Iris pigment epithelial cell (primary cell): ENCODE results near the gene MSLN.

Source experiments
- DNase-seq: peaks from one replicate; pipeline ENCODE4 v3.0.0-alpha.2; 2011; ENCODE audit warnings: low read depth

Gene MSLN

DNA sequence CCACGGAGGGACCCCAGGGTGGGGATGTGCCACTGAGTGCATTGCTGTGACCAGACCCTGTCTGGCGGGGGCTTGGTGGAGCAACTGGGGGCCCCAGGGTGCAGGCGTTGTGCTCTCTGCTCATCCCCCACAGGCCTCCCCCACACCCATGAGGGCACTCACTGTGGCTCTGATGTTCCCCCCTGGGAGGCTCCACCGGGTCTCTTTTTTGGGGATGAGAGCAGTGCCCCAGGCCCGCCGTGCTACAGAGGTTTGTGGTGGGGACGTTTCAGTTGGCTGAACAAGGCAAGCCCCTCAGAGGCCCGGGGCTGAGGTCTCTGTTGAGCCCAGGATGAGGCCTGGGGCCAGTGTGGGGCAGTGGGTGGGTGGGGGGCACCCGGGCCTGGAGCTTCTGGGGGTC is 36.8 kb upstream of the MSLN start:
- DNase-seq: no peak

DNA sequence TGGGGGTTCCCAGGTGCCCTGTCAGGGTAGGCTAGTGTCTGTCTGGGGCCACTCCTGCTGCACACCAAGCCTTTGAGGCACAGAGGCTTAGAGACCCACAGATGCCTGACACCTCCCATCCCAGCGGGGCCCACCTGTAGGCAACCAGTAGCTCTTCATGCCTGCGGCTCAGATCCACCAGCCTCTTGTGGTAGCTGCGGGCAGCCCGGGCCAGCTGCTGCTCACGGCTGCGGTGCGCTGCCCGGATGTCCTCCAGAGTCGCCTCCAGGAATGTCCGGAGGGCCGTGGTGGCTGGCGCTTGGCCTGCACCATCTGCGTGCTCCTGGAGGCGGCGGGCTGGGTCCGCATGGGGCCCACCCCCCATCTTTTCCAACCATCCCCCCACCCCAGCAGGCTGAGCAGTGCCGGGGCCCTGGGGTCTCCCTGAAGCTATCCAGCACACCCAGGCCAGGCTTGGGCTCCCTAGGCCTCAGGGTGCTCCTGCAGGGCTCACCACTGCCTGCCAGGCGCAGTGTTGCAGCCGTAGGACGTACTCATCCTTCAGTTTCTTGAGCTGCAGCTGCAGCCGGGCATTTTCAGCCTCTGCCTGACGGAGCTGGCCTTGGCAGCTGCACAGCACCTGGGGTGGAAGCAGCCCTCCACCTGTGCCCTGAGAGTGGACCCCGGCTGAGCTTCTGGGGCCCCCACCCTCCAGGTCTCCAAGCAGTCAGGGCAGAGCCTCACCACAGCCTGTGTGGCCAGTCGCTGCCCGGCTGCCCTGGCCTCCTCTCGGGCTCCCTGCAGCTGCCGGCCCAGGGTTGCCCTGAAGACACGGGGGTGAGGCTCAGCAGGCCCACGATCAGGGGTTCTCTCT is 36.1 kb upstream of the MSLN start:
- DNase-seq: no peak

DNA sequence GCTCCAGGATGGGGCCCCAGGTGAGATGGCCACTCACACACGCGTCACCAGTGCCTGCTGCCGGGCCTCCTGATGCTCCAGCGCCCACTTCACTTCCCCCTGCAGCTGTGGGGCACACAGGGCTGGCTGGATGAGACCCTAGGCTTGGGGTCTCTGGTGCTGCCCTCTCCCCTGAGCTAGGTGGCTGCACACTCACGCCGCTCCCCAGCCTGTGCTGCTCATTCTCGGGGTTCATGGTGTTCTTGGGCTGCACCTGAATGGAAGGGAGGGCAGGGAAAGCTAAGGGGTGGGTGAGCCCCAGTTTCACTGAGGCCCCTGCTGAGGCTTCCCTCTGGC is 35.5 kb upstream of the MSLN start:
- DNase-seq: no peak

DNA sequence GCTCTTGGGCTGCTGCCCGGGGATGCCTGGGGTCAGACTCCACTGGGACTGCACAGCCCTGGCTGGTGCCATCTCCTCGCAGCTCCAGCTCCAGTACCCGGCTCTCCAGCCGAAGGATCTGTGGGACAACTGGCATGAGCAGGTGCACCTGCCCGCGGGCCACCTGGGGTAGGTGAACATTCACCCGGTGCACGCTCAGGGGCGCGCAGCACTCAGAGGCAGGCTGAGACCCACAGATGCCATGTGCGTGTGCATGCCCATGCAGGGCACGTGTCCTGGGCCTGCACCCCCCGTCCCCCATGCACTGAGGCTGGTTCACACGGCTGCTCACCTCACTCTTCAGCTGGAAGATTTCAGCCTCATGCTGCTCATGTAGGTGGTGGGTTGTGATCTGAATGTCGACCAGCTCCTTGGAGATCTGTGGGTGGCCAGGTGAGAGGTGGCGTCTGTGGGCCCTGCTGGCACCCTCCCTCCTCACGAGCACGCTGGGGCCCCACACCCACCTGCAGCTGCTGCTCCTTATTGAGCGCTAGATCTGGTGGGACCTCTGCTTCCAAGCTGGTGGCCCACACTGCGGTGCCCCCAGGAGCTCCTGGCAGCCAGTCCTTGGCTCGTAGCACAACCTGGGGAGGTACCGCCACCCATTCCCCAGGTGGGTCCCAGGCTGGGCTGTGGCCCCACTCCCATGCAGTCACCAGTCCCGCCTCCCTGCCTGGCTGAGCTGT is 34.9 kb upstream of the MSLN start:
- DNase-seq: no peak

DNA sequence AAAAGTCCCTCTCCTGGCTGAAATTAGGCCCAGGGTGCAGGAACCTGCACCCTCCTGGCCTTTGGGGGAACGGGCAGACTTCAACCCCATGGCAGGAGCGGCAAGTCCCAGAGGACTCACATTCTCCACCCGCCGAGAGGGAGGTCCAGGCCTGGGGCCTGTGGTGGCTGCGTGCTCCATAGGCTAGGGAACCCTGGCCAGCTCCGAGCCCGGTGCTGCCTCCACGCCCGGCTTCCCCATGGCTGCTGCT is 34.4 kb upstream of the MSLN start:
- DNase-seq: no peak

DNA sequence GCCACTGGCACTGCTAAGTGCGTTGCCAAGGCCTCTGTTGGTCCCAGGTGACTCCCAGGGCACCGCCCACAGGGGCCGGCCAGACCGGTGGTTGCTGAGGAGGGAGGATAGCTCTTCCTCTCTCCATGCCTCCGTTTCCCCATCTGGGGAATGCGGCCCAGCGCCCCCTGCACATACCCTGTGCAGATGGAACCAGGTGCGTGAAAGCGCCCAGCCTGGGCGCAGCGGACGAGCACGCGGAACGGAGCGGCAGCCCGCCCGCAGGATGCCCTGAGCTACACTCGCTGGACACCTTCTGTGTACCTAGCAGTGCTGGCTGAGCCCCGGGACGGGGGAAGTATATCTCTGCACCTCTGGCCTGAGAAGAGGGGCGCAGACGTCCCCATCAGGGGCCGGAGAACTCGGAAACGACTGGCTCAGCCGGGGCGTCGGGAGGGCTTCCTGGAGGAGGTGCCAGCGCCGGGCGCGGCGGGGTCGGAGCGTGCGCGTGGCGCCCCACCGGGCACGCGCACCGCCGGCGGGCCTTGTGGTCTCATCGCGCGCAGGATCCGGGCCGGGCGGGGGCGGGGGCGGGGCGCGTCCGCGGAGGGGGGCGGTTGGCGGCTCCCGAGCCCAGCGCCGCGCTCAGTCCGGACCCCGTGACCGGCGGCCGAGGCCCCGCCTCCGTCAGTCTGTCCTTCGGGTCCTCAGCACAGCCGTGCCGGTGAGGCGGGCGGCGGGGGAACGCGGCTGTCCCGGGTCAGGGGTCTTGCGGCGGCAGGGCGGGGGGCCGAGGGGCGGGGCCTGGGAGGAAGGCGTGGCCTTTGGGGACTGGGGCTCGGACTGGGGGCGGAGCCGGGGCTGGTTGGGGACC is 33.9 kb upstream of the MSLN start, which contains the start of the genes CCDC78 and HAGHL:
Gene CCDC78 (minus strand): TSS at position 6 of the 853 bp plus-strand sequence. CDS start 76 bp downstream, outside the sequence.
Gene HAGHL (plus strand): TSS at position 669 of the 853 bp plus-strand sequence. CDS start 404 bp downstream, outside the sequence.
- DNase-seq: peak; percentile 49

DNA sequence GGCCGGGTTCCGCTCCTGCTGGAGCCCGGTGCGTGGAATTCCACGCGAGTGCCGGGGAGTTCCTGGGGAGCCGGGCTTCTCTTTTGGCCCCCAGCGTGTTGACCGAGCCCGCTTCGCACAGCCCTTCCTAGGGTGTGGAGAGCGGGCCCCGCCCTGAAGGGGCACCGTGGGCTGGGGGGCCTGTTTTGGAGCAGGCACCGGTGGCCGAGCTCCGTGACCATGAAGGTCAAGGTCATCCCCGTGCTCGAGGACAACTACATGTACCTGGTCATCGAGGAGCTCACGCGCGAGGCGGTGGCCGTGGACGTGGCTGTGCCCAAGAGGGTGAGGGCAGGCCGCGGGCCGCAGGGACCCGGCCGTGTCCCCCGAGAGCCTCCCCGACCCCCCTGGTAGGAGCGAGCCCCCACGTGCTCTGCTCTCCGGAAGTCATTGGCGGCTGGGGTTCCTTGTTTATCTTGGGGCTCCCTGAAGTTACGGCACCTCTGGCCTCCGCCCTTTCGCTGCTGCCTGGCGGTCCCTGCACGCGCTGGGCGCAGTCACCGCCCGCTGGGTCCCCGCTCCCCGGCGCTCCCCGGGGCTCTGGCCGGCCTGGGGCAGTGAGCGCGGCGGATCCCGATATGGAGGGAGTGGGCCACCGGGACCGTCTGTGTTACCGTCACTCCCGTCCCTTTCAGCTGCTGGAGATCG is 33.1 kb upstream of the MSLN start:
- DNase-seq: no peak

DNA sequence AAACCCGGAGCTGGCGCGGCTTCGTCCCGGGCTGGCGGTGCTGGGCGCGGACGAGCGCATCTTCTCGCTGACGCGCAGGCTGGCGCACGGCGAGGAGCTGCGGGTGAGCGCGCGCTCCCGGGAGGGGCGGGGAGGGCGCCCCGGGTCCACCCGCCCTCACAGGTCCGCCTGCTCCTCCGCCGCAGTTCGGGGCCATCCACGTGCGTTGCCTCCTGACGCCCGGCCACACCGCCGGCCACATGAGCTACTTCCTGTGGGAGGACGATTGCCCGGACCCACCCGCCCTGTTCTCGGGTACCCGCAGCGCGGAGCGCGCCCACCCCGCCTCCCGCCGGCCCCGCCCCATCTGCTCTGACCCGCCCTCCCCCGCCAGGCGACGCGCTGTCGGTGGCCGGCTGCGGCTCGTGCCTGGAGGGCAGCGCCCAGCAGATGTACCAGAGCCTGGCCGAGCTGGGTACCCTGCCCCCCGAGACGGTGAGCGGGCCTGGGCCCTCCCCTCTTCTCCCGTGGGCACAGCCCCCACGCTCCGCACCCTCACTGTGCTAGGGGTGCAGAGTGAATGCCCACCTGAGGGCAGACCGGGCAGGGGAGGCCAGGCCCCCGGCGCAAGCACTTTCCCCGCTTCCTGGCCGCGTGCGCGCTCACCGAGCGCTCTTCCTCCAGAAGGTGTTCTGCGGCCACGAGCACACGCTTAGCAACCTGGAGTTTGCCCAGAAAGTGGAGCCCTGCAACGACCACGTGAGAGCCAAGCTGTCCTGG is 32.2 kb upstream of the MSLN start:
- peak; percentile 86 for DNase-seq

DNA sequence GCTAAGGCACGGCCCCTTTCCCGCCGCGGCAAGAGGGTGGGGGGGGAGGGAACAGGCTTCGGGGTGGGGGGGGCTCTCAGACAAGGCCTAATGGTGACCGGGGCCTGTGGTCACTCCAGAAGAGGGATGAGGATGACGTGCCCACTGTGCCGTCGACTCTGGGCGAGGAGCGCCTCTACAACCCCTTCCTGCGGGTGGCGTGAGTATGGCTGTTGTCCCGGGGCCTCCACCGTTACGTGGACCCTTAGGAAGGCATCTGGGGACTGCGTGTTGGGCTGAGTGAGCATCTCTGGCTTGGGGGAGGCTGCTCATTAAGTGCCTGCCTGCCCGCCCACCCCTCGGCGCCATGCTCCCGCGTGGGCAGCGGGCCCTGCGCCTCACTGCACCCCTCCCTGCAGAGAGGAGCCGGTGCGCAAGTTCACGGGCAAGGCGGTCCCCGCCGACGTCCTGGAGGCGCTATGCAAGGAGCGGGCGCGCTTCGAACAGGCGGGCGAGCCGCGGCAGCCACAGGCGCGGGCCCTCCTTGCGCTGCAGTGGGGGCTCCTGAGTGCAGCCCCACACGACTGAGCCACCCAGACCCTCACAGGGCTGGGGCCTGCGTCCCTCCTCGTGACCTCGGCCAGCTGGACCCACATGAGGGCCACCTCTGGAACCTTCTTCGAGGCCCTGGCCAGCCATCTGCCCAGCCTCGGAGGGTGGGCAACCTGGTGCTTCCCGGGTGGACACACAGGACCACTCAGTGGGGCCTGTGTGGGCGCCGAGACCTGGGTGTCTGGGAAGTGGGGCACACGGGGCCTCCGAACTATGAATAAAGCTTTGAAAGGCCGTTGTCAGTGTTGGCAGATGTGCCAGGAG is 31.4 kb upstream of the MSLN start:
- no peak for DNase-seq

DNA sequence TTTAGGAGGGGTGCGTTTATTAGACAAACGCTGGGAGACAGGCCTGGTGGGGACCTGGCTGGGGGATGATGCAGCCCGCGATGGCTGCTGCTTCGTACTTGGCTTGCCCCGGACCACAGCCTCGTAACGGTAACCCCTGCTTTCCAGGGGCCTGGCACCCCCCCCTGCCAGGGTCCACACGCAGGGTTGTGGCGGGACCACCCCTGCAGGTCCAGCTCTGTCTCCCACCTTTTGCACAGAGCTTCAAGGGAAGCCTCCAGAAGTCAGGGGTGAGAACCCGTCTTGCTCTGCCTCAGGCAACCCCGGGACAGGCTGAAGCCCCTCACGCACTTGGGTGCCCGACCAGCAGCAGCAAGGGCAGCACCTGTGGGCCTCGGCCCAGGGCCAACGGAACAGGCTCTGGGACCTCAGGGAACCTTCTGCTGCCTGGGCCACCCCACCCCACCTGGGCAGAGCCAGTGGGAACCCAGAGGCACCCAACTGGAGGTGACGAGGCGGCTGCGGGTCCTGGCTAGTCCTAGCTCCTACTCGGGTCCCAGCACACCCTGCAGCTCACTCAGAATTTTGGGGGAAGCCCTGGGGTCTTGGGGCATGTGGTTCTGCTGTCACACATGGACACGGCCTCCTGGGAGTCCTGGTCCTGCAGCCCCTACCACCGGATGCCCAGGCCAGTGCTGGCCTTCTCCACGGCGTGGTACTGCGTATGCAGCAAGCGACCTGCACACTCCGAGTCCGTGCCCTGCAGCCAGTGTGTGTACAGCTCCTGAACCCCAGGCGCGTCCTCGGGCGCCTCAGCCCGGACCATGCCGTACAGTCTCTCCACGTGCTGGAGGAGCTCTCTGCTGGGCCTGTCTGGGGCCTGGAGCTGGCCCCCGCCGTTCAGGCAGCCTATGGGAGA is 30.5 kb upstream of the MSLN start:
- no peak for DNase-seq

DNA sequence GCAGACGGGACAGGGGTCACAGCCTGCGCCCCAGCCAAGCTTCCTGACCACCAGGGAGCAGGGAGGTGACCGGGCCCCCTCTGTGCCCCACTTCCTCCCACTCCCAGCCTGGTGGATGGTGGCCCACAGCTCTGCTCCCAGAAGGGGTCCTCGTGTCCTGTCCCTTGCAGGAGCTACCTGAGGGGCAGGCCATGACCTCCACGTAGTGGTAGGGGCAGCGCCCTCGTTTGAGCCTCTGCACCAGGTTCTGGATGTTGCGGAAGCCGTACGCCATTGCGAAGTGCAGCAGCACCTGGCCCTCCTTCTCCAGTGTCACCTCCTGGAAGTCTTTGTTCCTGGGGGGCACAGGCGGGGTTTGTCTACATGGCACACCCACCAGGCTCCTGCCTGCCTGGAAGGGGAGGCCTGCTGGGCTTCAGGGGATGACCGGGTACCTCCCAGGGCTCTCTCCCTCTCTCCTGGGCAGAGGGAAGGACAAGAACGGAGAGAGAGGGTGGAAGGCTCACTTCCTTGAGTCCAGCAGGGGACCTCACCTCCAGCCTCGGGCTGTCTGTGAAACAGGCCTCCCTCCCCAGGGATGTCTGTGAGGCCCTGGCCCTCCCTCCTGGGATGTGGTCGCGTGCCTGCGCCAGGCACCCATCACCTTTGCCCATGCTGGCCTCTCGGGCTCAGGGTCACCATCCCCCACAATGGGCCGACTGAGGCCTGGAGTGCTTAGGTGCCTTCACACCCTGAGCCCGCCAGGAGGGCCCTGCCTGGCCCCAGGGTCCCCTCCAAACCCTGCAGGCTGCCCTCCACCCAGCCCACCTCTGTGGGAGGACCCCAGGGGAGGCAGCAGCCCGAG is 29.6 kb upstream of the MSLN start:
- no peak for DNase-seq

DNA sequence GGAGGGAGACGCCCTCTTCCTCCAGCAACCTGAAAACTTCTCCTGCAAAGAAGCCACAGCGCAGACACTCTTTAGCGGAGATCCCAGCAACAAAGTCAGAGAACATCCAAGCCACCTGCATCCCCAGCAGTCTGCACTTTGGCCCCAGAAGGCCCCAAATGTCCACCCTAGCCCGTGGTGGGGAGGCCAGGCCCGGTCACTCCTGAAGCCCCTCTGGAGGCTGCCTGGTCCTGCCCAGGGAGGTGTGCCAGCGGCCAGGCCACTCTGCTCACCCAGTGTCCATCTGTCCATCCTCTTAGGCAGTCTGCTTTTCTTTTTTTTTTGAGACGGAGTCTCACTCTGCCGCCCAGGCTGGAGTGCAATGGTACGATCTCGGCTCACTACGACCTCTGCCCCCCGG is 28.2 kb upstream of the MSLN start:
- no peak for DNase-seq

DNA sequence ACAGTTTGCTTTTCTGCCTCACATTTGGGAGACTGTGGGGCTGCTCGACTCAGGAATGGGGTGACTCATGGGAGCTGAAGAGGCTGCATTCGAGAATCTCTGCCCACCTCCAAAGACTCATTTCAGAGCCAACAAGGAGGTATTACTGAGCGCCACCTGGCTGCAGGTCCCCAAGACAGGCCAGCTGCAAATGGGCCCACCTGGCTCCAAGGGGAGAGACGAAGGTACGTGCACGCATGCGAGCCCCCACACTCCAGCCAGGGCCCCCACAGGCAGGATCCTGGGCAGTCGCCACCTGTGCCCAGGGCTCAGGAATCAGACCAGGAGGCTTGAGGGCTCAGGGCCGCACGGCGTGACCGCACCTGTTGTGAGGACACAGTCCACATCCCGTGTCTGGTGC is 27.6 kb upstream of the MSLN start:
- DNase-seq: no peak

DNA sequence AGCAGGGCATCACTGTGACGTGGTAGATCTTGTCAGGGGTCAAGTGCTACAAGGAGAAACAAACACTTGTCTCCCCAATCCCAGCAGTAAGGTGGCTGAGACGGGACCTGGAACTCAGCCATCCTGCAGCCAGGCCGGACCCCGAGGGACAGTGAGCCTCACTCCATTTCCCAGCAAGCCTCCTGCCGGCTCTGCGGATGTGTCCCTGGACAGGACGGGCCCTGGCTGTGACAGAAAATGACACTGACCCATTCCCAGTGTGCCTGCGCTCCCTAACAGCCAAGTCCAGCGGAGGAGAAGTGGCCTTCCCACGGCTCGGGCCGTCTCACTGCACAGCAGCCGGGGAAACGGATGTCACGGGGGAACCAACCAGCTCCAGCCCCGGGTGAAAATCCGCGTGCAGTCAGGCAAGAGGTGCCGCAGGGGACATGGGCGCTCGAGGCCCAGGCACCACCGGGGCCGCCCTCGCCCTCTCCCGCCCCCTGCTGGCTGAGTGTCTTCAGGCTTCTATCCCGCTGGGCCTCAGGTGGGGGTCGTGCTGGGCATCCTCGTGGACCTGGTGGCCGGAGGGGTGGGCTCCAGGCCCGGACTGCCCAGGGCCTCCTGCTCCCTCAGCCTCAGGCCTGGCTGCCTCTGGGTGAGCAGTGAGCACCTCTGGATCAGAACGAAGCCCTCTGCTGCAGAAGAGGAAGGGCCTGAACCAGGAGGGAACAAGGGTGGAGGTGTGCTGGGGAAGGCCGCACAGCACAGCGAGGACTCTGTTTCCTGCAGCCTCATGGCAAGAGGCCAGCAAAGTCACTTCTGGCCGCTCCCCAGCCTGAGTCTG is 26.9 kb upstream of the MSLN start:
- no peak for DNase-seq

DNA sequence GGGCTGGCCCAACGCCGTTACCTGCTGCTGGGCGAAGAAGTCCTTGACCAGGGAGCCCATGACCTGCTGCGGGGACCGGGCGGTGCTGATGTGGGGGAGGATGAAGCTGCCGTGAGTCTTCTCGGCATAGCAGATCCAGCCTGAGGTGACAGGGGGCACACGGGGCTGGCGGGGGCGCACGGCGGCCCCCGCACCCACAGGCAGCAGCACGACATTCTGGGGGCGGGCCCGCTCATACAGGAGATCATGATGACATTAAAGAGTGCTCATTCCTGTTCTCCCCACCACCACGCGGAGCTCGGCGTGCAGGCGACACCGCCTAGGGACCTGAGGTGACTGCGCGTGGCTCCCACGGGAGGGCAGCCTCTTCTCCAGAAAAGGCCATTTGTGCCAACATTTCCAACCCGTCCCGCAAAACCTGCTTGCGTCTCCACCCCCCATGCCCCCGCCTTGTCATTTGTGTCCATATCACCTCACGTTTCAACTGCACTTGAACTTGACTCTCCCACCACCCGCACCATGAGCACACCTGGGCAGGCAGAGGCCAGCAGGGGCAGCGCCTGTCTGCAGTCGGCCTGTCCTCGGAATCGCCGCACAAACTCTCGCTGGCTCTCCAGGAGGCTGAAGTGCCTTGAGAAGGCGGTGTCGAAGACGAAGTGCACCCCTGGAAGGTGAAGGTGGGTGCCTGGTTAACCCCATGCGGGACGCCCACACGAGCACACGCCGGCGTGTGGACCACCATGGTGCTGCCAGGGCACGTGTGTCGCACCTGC is 26.1 kb upstream of the MSLN start:
- no peak for DNase-seq

DNA sequence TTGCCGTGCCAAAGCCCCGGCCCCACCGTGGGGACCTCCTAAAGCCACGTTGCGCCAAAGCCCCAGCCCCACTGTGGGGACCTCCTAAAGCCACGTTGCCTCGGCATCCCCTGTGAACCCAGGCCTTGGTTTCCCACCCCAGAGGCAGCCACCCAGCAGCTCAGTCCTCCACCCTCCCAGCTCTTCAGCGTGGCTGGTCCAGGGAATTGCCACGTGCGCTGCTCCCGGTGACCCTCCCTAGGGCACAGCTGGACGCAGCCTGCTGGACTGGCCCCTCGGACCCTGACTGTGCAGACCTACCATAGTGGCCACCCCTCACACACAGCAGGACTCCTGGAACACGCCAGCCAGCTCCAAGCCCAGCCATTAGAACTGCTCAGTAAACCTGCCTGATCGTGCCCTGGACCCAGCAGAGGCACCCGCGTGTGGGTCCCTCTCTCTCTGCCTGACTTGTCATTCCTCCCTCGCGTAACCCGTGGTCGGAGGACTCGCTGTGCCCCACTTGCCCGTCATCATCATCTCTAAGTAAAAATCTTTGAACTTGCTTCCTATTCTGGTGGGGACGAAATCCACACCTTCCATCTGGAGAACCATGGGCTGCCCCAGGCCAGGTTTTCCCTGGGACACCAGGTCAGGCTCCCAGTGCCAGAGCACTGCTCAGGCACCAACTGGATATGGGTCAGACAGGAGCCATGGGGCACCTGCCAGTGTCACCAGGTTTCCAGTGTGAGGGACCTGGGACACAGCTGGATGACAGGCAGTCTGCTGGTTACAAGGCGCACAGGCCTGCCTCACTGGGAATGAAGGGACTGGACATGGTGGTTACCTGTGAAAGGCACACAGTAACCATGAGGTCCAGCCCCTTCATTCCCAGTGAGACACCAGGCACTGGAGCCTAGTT is 25.3 kb upstream of the MSLN start:
- DNase-seq: no peak
